ENCODE measurements around the gene NDUFS2. TPM values are rescaled to one million over a fixed set of nuclear protein-coding genes. Genes with fewer than 3 reads are reported as not detected.

The NDUFS2 gene
- total RNA-seq, 1 donor from 2014 or later: 103 TPM

- peak; percentile 48 for DNase-seq
Measured at GRCh38 chr1:161172776-161173376, 29.3 kb upstream of the NDUFS2 start.

- DNase-seq: no peak
Measured at GRCh38 chr1:161173711-161174110, 28.5 kb upstream of the NDUFS2 start.

GRCh38 chr1:161174911-161175310, 27.3 kb upstream of the NDUFS2 start:
- DNase-seq: no peak

- DNase-seq: no peak
Measured at GRCh38 chr1:161175771-161176453, 26.3 kb upstream of the NDUFS2 start.

GRCh38 chr1:161176468-161177111, 25.6 kb upstream of the NDUFS2 start:
- no peak for DNase-seq

GRCh38 chr1:161177112-161177935, 24.8 kb upstream of the NDUFS2 start, which contains the start of gene B4GALT3:
Gene B4GALT3 (minus strand): TSS chr1:161177507. CDS start chr1:161176060, 1,447 bp downstream.
- DNase-seq: peak; percentile 76

- no peak for DNase-seq
Measured at GRCh38 chr1:161177936-161178244, 24.3 kb upstream of the NDUFS2 start.

GRCh38 chr1:161179698-161180097, 22.5 kb upstream of the NDUFS2 start:
- DNase-seq: no peak

DNA sequence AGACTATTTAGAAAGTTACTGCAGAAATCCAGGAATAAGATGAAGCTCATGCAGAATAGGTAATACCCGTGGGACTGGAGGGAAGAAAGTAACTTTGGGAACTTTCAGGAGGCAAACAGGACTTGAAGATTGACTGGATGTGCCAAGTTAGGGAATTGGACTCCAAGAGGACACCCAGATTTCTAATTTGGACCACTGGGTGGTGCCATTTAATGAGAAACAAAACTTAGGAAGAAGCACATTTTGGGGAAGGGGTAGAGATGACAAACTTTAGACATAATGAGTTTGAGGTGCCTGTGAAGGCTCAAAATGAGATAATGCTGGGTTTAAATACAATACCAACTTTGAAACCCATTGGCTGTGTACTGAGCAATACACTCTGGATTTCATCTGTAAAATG, 21.5 kb upstream of the NDUFS2 start:
- DNase-seq: no peak

GRCh38 chr1:161182214-161182613, 20.0 kb upstream of the NDUFS2 start:
- DNase-seq: no peak

DNA sequence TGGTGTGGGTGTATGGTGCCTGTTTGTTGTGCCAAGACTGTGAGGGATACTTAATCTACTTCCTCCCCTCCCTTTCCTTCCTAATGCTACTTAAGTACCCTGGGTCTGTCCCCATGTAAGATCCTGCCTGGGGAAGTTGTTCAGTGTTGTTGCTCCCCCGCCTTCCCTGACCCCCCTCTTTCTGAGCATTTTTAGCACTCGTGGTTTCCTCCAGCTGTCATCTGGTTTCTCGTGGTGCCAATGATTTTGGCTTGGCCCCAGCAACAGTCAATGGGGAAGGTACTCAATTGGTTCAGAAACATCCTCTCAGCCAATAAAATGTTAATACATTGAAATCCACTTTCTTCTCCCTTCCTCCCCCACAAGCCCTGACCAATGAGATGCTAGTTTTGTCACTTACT, 16.9 kb upstream of the NDUFS2 start:
- peak; percentile 93 for DNase-seq

- DNase-seq: no peak
Measured at GRCh38 chr1:161185732-161186311, 16.3 kb upstream of the NDUFS2 start.

DNA sequence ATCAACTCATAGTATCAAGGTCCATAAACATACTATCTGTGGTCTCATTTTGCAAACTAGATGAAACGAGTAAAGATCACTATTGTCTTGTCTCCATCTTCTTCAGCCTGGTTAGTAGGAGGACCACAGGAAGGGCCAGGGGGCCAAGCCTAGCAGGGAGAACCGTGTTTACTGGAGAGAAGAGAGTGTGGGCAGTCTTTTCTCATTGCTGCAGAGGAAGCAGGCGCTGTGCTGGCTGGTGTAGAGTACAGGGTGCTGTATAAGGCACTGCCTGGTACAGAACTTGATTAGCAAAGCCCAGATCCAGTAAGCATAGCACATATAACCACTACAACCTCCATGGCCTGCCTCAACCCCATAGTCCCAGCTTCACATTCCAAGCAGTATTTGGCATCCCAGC, 14.9 kb upstream of the NDUFS2 start:
- no peak for DNase-seq

- no peak for DNase-seq
Measured at GRCh38 chr1:161188381-161188780, 13.8 kb upstream of the NDUFS2 start.

- no peak for DNase-seq
Measured at GRCh38 chr1:161189036-161189435, 13.1 kb upstream of the NDUFS2 start.

GRCh38 chr1:161190962-161191521, 11.1 kb upstream of the NDUFS2 start:
- DNase-seq: no peak

DNA sequence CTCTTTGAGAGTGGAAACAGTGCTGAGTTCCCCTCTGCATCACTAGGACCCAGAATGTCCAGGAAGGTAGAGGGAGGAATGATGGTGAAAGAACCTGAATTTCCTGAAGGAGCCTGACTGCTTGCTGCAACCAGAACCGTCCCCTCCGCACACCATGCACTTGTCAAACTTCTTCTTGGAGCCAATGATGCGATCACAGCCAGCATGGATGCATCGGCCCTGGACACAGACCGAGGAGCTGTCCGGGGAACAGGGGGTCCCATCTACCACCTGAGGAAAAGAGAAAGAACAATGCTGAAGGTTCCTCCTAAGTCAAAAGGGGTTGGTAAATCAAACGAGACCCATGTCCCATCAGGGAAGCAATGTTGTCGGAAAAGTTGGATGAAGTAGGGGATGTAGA, 10.2 kb upstream of the NDUFS2 start:
- DNase-seq: no peak

DNA sequence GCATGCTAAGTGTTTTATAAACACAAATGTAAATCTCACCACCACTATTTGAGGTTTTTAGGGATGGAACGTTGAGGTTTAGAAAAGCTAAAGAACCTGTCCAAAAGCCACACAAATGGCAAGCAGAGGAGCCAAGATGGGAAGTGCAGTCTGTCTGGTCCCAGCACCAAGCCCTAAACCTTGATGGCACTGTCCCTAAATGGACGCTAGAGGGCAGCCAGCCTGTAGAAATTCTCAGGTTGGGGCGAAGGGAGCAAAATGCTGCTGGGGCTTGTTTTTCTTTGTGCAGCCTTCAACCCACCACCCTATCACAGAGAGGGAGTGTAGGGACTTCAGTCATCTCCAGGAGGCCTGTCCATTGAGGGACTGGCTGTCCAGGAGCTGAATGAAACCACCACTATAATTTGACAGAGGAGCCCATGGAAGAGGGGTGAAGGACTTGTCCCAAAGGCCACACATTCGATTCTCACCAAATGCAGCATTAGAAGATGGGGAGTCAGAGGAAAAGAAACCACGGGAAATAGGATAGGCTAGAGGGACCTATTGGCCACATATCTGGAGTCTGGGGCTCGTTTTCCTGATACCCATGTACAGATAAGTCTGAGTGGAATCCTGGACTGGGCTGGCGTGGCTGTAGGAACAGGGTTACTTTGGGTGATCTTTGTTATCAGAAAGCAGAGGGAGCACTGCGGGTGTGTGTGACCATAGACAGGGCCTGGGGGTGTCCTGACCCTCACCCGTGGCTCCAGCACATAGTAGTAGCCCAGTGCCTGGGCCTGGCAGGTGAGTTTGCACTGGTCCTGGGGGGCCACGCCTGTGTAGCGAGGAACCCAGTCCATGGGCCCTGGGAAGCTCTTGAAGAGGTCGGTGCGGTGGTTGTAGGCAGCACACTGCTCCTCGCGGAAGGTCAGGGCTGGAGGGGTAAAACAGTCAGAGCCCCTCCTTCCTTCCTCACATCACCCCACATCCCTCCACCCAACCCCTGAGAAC, 9.4 kb upstream of the NDUFS2 start:
- peak; percentile 46 for DNase-seq

- DNase-seq: no peak
Measured at GRCh38 chr1:161193561-161194235, 8.5 kb upstream of the NDUFS2 start.

DNA sequence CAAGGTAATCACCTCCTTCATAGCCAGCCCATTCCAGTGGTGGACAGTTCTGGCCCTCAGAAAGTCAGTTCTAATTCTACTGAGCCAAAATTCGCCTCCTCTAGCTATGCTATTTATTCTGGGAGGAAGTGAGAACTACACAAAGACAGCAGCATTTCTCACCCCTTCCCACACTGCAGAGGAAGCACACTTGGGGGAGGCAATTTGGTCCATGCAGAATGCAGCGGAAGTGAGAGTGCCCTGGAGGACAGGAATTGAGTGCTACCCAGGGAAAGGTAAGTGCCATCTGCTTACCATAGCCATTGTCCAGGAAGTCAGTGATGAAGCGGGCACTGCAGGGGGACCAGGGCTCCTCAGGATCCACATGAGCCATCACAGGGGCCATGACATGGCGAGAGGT, 7.0 kb upstream of the NDUFS2 start:
- no peak for DNase-seq
